ENCODE data around the gene APBB1.

APBB1 gene

DNA sequence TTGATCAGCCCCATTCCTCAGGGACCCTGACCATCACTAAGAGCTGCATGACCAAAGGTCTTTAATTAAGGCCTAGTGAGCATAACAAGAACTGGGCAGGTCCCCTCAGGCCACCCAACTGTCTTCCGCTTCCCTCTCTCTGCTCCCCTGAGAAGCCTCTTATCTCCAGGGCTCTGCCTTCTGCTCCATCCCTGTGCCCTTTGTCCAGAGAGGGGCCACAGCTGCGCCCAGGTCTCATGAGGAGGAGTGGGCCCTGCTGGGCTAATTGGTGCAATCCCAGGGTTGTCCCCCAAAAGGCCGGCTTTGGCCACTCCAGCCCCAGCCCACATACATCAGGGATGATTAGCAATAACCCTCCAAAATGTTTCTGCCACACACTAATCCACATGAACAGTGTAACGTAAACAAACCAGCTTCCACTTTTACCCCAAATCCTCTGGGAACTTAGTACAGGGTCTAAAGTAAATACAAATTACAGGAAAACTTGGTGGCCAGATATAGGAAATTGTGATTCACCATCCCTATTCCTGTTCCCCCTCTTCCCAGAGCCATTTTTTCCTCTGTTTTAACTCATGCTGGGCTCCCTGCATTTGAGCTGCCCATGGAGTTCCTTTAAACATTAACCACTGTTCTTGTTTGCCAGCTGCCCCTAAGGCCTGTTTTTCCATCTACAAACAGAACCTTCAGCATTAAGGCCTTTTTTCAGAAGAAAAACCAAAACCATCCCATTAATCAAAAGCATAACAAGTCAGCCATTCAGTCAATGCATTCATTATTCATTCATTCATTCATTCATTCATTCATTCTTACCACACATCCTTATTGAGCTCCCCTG lies 64.0 kb downstream of the APBB1 start:
- no peak overlapping the region for H3K4me3 ChIP-seq (ENCODE audit: low read depth, low read length)

DNA sequence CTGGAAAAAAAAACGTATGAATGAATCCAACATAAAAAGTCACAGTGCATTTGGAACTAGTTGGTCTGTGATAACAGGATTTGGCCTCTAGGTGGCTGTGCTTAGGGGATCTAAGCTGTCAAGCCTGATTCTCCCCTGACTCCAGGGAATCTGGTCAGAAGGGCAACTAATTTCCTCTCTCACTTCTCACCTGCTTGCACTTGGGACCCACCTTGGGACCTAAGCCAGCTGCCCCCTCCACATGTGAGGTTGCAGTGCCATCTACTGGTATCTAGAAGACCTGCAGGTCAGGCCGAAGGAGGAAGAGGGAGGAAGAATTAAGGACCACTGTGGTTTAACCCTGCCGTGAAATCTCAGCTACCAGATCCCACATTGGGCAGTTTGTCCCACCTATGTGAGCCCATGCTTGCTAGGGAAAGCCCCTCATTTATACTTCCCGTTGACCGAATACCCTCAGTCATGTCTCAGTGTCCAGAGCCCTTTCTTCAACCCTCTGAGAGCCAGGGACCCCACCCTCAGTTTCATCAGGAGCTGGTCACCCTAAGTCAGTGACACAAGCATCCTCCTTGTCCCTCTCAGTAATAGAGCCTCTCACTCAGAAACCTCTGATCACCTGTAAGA lies 65.4 kb downstream of the APBB1 start:
- no peak overlapping the region for H3K4me3 ChIP-seq (ENCODE audit: low read depth, low read length)

- no peak overlapping the region for H3K4me3 ChIP-seq (ENCODE audit: low read depth, low read length)
Observed at GRCh38 chr11:6351782-6352382, 67.0 kb downstream of the APBB1 start.

DNA sequence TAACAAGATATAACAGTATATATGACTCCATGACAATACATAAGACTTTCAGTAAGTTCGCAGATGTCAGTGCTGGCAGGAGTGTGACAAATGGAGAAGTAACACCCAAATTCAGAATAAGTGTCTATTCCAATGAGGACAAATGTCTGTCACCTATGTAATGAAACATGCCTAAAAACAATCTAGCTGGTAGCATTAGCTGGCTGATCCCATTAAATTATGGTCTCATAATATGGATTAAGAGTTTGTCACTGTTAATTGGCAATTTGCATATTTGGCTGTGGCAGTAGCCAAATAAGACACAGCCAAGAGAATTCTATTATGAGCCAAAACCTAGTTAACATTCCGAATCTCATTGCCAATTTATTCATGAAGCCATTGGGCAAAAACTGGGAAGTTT lies 68.4 kb downstream of the APBB1 start:
- H3K4me3 ChIP-seq (ENCODE audit: low read depth, low read length) = no peak overlapping the region

- no peak overlapping the region for H3K4me3 ChIP-seq (ENCODE audit: low read depth, low read length)
Observed at GRCh38 chr11:6350043-6350442, 68.9 kb downstream of the APBB1 start.

DNA sequence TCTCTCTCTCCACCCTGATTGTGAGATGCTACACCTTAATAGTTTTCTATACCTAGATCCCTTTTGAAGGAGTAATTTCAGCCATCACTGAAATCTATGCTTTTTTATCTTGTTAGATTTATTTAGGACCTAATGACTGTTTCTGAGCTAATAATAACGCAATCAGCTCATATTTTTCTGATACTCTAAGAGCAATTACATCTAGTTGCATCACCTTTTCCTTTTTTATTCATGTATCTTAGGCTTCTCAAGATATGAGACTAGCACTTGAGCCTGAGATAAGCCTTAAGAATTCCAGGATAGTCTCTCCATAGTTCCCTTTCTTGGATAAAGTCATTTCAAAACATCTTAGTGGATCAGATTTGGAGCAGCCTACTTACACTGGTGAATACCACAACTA lies 73.5 kb downstream of the APBB1 start:
- no peak overlapping the region for H3K4me3 ChIP-seq (ENCODE audit: low read depth, low read length)

Data from iPS-11a (cell line).